Endothelial cell of umbilical vein (primary cell): Measurements from ENCODE around the gene PKD2L1. TPM values are rescaled to one million over a fixed set of nuclear protein-coding genes. Genes with fewer than 3 reads are reported as not detected.

Source experiments
- BruUV-seq: library from RNA; stranded (reverse); fragments of 400-500 nt; replicated peaks from 2 replicates; lab custom pipeline; 2021; lab: Mats Ljungman, UMichigan
- CTCF ChIA-PET: fragments of 300-600, 350-600 bp; sonication (Branson Sonifier 250); formaldehyde crosslinking; loops from one replicate; lab custom pipeline; 2021; ENCODE audit warnings: antibody characterized with exemption, inconsistent platforms; lab: Charles Lee
- POLR2A ChIA-PET: fragments of 300-600, 350-600 bp; sonication (Branson Sonifier 250); formaldehyde crosslinking; loops from one replicate; lab custom pipeline; 2021; ENCODE audit warnings: antibody characterized with exemption, inconsistent platforms; lab: Charles Lee
- DNase-seq: peaks from one replicate; pipeline ENCODE4 v3.0.0-alpha.2; 2011; ENCODE audit warnings: low read depth, low spot score
- FAIRE-seq: peaks from 2 replicates; lab custom pipeline; 2011; peaks lifted over from hg19 to GRCh38; lab: Jason Lieb, UNC
- H2AFZ ChIP-seq: 2 replicates; pipeline ENCODE4 v1.6.0; 2012; ENCODE audit warnings: low read depth, low read length, control low read depth, inconsistent platforms
- H3K27ac ChIP-seq: 2 replicates; pipeline ENCODE4 v1.5.1; 2011; ENCODE audit warnings: low read depth, mild to moderate bottlenecking, control low read depth, low read length, moderate library complexity; ENCODE audit not compliant: insufficient read depth
- H3K27me3 ChIP-seq, 2 experiments: 2 replicates each; pipeline versions ENCODE4 v1.6.0 to v1.6.1; 2011; ENCODE audit warnings: low read length in 2 of 2, mixed read lengths in 1 of 2; ENCODE audit not compliant: control insufficient read depth in 2 of 2, insufficient read depth in 2 of 2
- H3K36me3 ChIP-seq, 2 experiments: 2 replicates in 1 of 2; 3 replicates in 1 of 2; pipeline ENCODE4 v1.5.1; 2011; ENCODE audit warnings: low read length in 2 of 2, mild to moderate bottlenecking in 1 of 2, moderate library complexity in 1 of 2; ENCODE audit not compliant: control insufficient read depth in 2 of 2, insufficient read depth in 2 of 2; ENCODE audit errors: extremely low read depth in 1 of 2
- H3K4me1 ChIP-seq: 3 replicates; pipeline ENCODE4 v1.5.1; 2011; ENCODE audit warnings: mild to moderate bottlenecking, low read length; ENCODE audit not compliant: control insufficient read depth, insufficient read depth; ENCODE audit errors: extremely low read depth
- H3K4me2 ChIP-seq: 2 replicates; pipeline ENCODE4 v1.6.1; 2011; ENCODE audit warnings: low read length, control low read depth, mixed read lengths; ENCODE audit not compliant: insufficient read depth
- H3K4me3 ChIP-seq, 3 experiments: fragments of 200-600 bp in 1 of 3; sonication (generic), shearing (Covaris generic) in 1 of 3; replicated peaks in 1 of 3; 2 replicates each; pipeline ENCODE4 v1.5.1; 2011 to 2016; ENCODE audit warnings: control low read depth in 3 of 3, low read length in 3 of 3, mild to moderate bottlenecking in 2 of 3, inconsistent platforms in 1 of 3, low read depth in 1 of 3, moderate library complexity in 1 of 3; ENCODE audit not compliant: insufficient read depth in 1 of 3
- H3K79me2 ChIP-seq: 2 replicates; pipeline ENCODE4 v1.6.0; 2012; ENCODE audit warnings: low read length, inconsistent platforms; ENCODE audit not compliant: control insufficient read depth, insufficient read depth
- H3K9ac ChIP-seq: replicated peaks from 2 replicates; pipeline ENCODE3; 2011; ENCODE audit warnings: low read length, control low read depth; ENCODE audit not compliant: insufficient read depth; ENCODE audit errors: extremely low read depth
- H3K9me1 ChIP-seq: replicated peaks from 3 replicates; pipeline ENCODE4 v1.6.0; 2011; ENCODE audit warnings: mild to moderate bottlenecking, low read length; ENCODE audit not compliant: control insufficient read depth, insufficient read depth; ENCODE audit errors: extremely low read depth
- H3K9me3 ChIP-seq: replicated peaks from 2 replicates; pipeline ENCODE4 v1.5.1; 2012; ENCODE audit warnings: low read length, inconsistent platforms; ENCODE audit not compliant: control insufficient read depth, insufficient read depth
- H4K20me1 ChIP-seq: replicated peaks from 2 replicates; pipeline ENCODE3; 2011; ENCODE audit warnings: mild to moderate bottlenecking, low read length; ENCODE audit not compliant: control insufficient read depth, insufficient read depth; ENCODE audit errors: extremely low read depth
- CTCF ChIP-seq, 2 donors: IDR thresholded peaks; 1 replicate in 1 of 2; 2 replicates in 1 of 2; pipeline ENCODE4 v1.5.1; 2011; ENCODE audit warnings: low read length in 2 of 2, mild to moderate bottlenecking in 2 of 2, moderate library complexity in 2 of 2, control low read depth in 1 of 2, inconsistent platforms in 1 of 2, low read depth in 1 of 2; ENCODE audit not compliant: insufficient read depth in 1 of 2; ENCODE audit errors: extremely low read depth in 1 of 2
- EZH2 ChIP-seq: IDR thresholded peaks from 2 replicates; pipeline ENCODE4 v1.6.1; 2012; ENCODE audit warnings: borderline replicate concordance, low read depth, mild to moderate bottlenecking, moderate library complexity, low read length, inconsistent platforms; ENCODE audit not compliant: severe bottlenecking
- FOS ChIP-seq: IDR thresholded peaks from 2 replicates; pipeline ENCODE4 v1.6.1; 2011; ENCODE audit warnings: mild to moderate bottlenecking, low read length, moderate library complexity, borderline replicate concordance; ENCODE audit not compliant: insufficient read depth
- GATA2 ChIP-seq: IDR thresholded peaks from 2 replicates; pipeline ENCODE4 v1.7.0; 2011; ENCODE audit warnings: low read depth, mild to moderate bottlenecking, moderate library complexity, mixed read lengths, low read length; ENCODE audit not compliant: insufficient read length, insufficient read depth
- JUN ChIP-seq: IDR thresholded peaks from 2 replicates; pipeline ENCODE4 v1.6.1; 2011; ENCODE audit warnings: borderline replicate concordance, low read depth; ENCODE audit not compliant: insufficient read length, insufficient read depth
- MAX ChIP-seq: IDR thresholded peaks from 2 replicates; pipeline ENCODE4 v1.6.1; 2011; ENCODE audit not compliant: insufficient read depth, insufficient read length
- MYC ChIP-seq: IDR thresholded peaks from one replicate; pipeline ENCODE4 v1.6.1; 2011; ENCODE audit warnings: mild to moderate bottlenecking, low read depth, low read length
- POLR2A ChIP-seq: IDR thresholded peaks from 2 replicates; pipeline ENCODE4 v1.6.1; 2012; ENCODE audit warnings: low read depth, mild to moderate bottlenecking, control low read depth, low read length
- POLR2AphosphoS5 ChIP-seq: IDR thresholded peaks from 2 replicates; pipeline ENCODE4 v1.6.1; 2012; ENCODE audit warnings: low read depth, mild to moderate bottlenecking, control low read depth, low read length, moderate library complexity; ENCODE audit not compliant: insufficient read depth
- dilution Hi-C: fragments of 300-500 bp; cut with MboI; formaldehyde crosslinking; loops from one replicate; pipeline ENCODE4 v1.15.0; 2019; ENCODE audit warnings: low sequenced_read_pairs; ENCODE audit not compliant: extremely low pct_ligation_motif_present
- intact Hi-C: fragments of 100-400 bp; cut with micrococcal nuclease; formaldehyde crosslinking; loops from one replicate; pipeline ENCODE4 v1.10.0; 2022
- polyA plus RNA-seq, 4 experiments: library from polyadenylated mRNA; depleted of rRNA in 3 of 4; stranded (reverse) in 3 of 4; unstranded in 1 of 4; fragments of >200 nt; gene quantifications; 2 replicates each; pipeline versions ENCODE4 v1.2.1 to v1.2.3, GENCODE V29; 2011 to 2012; ENCODE audit warnings: missing spikeins in 1 of 4
- total RNA-seq: library from RNA; stranded (reverse); gene quantifications from 2 replicates; pipeline ENCODE4 v1.2.3, GENCODE V29; 2021

The PKD2L1 gene
- total and polyA plus RNA-seq, 2 donors (not counting 3 experiments of a cell fraction or from before 2014, with no cell fraction given), result not detected

GRCh38 chr10:100355086-100355485, 25.1 kb upstream of the PKD2L1 start:
- no peak overlapping the region for H2AFZ ChIP-seq
- peaks cover 8% of the 10 kb centered on the region for H4K20me1 ChIP-seq
- no peak overlapping the region for H3K4me2 ChIP-seq
- dilution Hi-C loops (no loop called here), intact Hi-C loops (no loop called here)
- no peaks in the 10 kb centered on the region for H3K9me3 ChIP-seq
- peaks cover 76% of the 10 kb centered on the region for H3K79me2 ChIP-seq
- H3K9ac ChIP-seq, result no peak overlapping the region
- DNase-seq (no peak), FAIRE-seq (no peak)
- peaks cover 54% of the 10 kb centered on the region for H3K4me1 ChIP-seq
- H3K4me3 ChIP-seq, result no peak overlapping the region
- H3K27me3 ChIP-seq, result no peaks in the 10 kb centered on the region
- BruUV-seq, result no TSS peak
- TF ChIP-seq JUN, result no peak
- no peak for TF ChIP-seq MYC
- TF ChIP-seq POLR2A, result no peak
- TF ChIP-seq POLR2AphosphoS5, result no peak
- TF ChIP-seq CTCF (IDR thresholded peaks at IDR 0.05; ENCODE audit: extremely low read depth in 1 of 2, insufficient read depth in 1 of 2, low read depth in 1 of 2, low read length in 2 of 2), result no peak
- no peak for TF ChIP-seq FOS
- TF ChIP-seq MAX, result no peak
- no peak for TF ChIP-seq GATA2
- TF ChIP-seq EZH2, result no peak
- ChIA-PET CTCF (interaction anchor here (1.0 kb wide), 1 partner anchor 9 kb away, joined by 3 read pairs; no protein-coding TSS in a partner anchor), POLR2A (no interaction called here)
- H3K27ac ChIP-seq, result no peak overlapping the region
- peaks cover 30 to 45% of the 10 kb centered on the region in 2 experiments for H3K36me3 ChIP-seq
- no peaks in the 10 kb centered on the region for H3K9me1 ChIP-seq
